HG03139 (cell line): Measurements from ENCODE around the gene LTBP2.

Experiments used
- ATAC-seq: cut with Tn5 transposase; IDR thresholded peaks from one replicate; pipeline ENCODE4 v1.9.1; 2021; ENCODE audit not compliant: unreplicated experiment

LTBP2 gene

DNA sequence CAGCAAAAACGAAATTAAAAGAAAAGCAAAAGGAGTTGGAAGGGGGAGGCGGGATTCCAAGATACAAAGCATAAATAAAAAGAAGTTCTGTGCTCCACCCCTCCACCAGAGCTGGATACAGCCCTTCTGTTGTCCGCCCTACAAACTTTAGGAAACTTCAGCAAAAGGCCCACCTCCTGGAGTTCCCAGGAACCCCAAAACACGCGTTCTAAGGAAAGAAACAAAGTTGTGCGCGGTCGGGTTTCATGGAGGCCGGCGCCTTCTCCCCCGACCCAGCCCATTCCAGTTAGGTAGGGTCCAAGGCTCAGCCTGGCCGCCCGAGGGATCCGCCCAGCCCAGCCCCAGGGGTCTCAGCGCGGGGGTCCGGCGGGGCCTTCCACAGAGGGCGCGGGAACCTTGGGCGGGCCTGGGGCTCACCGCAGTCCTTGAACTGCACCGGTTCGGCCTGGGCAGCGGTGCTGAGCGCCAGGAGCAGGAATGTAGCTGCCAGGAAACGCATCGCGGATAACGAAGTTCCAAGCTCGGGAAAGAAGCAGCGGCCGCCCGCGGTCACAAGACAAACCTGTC, 119.2 kb downstream of the LTBP2 start, which contains the start of gene NPC2:
NPC2 (minus strand) TSS at position 530 of the 567 bp plus-strand sequence; CDS start at position 499, 31 bp downstream.
- ATAC-seq = peak; percentile 4

DNA sequence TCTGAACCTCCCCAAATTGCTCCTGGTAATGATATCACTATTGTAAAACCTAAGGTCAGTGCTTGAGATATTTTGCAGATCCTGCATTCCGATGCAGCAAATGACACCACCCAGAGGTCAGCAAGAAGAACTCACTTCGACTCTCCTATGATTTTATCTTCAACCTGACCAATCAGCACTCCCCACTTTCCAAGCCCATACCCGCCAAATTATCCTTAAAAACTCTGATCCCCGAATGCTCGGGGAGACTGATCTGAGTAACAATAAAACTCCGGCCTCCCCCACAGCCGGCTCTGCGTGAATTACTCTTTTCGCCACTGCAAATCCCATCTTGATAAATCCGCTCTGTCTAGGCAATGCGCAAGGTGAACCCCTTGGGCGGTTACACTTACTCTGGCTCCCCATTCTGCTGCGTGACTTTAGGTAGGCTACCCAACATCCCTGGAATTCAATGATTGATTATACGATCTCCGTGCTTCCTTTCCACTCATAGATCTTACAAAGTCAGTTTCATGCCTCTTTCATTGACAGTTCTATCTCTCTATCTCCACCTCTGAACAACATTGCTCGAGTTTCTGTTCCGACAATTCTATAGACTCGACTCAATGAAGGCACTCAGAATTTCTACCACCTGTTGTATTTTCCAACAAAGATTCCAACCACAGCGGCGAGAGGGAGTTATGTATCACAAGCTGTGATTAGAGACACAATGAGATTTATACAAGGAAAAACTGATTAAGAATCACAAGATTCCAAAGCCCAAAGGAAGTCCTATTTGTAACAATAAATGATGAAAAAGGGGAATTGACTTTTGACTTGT, 119.9 kb downstream of the LTBP2 start:
- no peak for ATAC-seq

DNA sequence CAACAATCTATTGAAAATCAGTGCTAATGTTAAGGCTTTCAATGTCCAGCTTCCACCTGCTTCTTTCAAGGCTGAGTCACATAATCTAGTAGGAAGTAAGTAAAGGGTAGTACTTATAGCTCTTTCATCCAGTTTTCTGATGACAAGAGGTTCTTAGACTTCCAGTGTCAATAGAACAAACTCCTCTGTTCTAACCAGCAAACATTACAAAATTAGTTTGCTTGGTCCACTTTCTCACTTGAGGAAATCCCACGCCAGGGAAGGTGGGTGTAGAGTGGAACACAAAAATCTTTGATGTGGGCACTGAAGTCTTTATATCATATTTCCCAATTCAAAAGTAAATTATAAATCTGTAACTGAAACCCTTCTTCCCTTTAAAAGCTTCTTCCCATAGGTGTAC, 121.6 kb downstream of the LTBP2 start:
- no peak for ATAC-seq

DNA sequence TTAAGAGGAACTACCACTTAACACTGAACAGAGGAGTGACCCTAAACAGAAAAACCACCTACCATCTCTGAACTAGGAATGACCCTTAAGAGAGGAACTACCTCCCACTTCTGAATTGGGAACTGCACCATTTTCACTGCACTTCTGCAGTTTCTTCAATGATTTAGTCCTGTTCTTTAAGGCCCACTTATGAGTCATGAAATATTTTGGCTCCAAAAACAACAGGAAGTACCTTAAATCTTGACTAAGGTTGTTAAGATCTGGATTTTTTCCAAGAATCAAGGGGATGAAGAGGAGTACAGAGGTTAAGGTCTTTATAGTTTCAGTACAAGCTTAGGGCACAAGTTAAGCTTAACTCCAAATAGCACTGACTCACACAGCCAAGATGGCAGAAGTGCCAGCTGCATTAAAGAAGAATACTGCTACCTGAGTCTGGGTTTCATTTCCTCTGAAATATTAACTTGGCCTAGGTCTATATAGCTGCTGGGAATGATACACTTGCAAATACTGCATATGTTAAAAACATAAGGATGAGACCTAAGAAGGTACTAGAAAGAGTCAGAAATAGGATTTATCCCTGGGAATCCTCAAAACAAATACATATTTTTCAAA, 123.1 kb downstream of the LTBP2 start:
- no peak for ATAC-seq

DNA sequence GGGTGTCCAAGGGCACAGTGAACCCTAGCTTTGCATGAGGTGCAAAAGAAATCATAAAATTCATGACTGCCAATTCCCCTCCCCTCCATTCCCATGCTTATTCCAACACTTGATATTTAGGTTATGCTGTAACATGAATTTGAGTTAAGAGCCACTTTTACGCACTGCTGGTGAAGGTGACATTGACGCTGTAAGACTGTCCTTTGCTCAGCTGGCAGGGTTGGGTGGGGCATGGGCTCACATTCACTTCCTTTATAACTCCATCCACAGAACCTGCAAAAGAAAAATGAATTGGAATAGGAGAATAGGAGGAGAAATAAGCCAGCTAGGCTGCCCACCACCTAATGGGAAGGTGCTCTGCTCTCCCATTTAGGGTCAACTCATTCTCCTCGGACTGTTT, 125.9 kb downstream of the LTBP2 start:
- ATAC-seq = no peak

DNA sequence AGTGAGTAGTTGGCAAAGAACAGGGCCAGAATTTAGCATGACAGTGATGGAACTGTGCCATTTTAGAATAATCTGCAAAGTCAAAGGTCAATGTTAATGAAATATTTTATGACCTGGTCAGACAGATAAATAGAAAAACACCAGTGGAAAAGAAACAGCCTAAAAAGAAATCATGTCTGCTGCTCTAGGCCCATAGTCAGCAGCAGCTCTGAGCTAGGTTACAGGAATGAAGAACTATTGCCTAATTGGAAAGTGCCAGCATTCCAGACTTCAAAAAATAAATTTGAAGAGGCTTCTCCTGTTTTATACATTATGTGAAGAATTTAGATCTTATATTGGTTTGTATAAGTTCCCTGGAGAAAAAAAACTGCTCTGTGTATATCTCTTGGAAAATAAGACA, 128.7 kb downstream of the LTBP2 start:
- no peak for ATAC-seq

DNA sequence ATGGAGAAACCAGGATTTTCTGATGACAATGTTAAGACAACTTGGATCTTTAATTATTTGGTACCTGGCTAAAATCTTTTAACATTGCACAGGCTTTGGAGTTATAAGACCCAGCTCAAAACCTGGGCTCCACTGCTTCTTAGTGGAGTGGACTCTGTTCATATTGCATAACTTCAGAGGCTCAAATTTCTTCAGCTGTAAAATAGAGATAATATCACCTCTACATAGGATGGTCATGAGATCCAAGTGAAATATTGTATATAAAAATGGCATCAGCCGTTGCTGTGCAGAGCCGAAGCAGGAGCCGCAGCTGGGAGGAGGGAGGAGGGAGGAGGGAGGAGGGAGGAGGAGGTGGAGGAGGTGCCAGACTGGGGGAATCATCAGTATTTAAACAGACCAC, 129.5 kb downstream of the LTBP2 start:
- no peak for ATAC-seq

DNA sequence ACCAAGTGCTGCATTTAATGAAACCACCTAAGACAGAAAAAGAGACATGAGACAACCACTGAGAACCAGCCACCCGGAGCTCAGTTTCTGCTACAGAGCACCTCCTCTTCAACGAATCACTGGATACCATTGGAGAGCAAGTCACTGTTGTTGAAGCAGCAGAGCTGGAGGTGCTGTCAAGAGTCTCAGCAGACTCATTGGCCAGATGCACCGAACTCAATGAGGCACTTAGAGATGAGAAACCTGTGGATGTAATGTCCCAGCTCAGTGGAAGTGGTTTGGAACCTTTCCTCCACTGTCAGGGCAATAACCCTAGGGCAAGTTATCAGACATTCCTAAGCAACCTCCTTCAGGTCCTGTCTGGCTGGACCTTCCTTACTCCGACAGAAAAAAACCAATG, 132.0 kb downstream of the LTBP2 start:
- no peak for ATAC-seq

DNA sequence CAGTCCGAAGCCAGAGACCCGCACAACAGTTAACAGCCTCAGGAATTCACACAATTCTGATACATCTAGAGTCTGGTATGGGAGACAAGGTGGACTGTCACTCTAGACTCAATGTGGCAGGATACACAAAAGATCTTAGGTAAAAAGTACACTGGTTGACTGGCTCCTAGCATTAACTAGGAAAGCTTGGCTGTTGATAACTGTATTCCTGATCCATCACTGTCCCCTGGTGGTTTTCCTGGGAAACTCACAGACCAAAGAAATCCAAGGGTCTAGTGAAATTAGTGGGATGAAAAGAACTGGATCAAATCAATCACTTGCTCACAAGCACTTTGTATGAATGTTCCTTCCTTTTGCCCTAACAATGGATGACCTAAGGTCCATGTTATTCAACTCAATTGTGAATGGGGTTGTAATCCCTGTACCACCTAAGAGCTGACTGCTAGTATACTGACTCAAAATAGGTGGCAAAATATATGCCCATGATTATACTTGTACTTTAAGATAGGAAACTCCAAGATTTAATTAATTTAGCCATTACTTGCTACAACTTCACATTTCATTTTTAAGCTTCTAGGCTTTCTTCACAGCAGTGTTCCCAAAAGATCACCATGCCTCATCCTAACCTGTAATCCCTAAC, 132.9 kb downstream of the LTBP2 start:
- ATAC-seq = no peak

DNA sequence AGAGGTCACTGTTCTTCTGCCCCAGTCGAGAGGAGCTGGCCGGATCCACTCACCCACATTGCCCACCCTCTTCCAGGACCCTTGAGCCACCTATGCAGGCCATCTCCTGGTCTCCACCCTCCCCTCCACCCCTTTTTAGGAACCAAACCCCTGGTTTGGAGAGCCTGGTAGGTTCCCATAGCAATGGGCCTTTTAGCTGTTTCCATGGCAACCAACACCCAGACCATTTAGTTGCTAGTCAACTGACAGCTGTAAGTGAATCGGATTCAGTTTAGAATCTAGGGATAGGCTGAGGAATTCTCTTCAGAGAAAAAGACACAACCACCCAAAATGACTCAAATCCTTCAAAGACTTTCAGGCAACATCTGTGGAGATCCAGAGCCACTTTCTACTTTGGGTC, 135.4 kb downstream of the LTBP2 start:
- ATAC-seq = no peak

DNA sequence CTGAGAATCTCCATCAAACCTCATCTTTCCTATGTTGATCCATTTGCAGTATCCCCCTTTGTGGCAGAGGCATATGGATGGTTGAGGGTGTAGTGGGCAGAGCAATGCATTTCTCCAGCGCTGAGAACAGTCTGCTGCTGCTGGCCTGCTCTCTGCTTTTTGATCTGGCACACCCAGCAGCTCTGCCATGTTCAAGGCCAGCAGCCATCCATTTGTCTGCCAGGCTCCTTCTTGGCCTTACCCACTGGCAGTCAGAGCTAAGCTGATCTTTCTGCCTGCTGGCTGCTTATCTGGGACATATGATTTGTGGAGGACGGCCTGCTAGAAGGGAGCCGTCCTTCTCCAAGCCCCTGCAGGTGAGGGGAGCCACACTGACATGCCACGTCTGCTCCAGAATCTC, 135.9 kb downstream of the LTBP2 start:
- ATAC-seq = no peak

DNA sequence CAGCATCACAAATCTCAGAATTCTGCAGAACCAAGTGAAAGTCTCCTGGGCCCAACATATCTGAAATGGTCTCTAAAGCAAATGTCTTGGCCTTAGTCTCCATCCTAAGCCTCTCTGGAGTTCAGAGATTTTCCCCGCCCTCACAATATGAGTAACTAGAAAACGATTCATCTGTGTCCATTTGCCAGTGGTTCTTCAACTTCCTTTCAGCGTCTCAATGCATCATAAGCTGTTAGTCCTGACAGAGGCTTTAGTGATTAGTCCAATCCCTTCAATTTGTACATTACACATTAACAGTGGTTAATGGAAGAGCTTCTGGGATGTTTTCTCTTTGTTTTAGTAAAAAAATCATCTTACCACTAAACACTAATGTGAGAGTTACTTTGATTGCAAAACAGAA, 136.4 kb downstream of the LTBP2 start:
- ATAC-seq = no peak

DNA sequence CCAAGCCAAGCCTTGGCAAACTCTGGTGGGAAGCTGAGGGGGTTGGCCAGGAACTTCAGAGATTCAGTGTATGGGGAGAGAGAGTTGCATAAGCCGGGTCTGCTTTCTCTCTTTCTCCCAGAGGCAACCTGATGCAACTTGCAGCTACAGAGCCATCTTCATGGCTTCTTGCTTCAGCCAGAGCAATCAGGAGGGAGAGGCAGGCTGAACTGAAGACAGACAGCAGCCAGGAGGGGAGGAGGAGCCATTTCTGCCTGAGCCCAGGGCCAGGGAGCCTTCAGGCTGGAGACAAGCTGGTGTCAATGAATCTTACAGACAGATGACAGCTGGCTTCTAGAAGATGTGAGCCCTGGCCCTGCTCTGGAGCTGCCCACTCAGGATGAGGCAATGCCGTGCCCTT, 137.7 kb downstream of the LTBP2 start:
- ATAC-seq = no peak

DNA sequence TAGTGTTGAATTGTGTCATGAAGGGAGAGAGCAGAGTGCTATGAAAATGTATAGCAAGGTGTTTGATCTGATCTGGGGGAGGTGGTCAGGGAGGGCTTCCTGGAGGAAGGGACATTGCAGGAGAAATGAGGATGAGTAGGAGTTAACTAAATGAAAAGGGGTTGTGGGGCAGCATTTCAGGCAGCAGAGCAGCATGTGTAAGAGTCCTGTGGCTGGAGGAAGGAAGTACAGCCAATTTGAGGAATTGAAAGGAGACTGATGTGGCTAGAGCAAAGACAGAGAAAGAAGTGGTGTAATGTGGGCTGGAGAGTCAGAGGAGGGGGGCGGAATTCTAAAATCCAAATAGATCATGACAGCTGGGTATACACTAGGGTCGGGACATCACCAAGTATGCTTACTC, 139.4 kb downstream of the LTBP2 start:
- ATAC-seq = no peak

DNA sequence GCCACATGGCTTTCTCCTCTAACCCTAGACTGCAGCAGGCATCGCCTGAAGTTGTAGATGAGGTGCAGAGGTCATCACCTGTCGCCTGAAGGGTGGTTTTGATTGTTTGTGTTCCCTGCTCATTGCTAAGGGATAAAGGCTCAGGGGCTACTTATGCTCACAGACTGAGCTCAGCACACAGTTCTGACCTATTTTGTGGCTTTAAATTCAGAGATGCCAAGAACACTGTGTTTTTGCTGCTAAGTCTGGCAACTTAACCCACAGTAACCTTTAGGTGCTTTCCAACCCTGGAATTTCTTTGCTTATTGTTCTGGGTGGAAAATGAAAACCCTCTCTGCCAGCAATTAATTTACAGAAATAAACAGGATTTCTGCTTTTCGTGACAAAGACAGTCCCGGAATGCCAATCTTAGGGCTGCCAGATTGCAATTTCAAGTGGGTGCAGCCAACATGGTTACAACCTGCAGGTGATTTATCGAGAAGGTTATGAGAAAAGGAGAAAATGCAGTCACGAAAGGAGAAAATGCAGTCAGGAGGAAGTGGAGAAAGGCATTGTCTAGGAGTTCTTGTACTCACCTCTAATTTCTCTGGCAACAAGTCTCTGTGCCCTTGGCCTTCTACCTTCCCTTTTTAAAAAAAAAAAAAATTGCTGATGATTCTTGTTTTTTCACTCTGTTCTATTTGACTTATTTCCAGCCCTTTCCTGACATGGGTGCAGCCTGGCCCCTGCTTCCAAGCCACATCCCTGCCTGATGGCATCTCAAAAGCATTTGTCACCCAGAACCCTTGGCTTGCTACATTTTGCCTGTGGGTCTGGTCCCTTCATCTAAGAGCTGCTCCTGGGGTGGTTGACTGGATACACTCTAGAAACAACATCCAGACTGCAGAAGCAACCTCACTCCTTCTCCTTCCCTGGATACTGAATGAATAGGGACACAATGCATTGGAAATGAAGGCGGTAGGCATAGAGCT, 142.2 kb downstream of the LTBP2 start:
- ATAC-seq = no peak

DNA sequence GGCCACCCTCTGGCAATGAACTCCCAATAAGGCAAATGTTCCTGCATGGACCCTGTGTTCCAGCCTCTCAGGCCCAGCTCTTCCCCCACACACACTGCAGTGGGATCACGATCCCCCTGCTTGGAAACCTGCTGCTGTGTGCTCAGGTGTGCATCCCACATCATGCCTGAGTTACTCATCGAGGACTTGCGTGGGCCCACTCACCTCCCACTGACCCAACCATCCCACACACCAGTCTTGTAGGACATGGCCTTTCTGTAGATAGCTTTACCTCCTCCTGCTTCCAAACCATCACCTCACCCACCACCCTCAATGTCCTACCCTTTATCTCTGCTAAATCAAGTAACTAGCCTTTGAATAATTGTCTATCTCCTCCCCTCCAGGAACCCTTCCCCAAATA, 143.5 kb downstream of the LTBP2 start:
- no peak for ATAC-seq

DNA sequence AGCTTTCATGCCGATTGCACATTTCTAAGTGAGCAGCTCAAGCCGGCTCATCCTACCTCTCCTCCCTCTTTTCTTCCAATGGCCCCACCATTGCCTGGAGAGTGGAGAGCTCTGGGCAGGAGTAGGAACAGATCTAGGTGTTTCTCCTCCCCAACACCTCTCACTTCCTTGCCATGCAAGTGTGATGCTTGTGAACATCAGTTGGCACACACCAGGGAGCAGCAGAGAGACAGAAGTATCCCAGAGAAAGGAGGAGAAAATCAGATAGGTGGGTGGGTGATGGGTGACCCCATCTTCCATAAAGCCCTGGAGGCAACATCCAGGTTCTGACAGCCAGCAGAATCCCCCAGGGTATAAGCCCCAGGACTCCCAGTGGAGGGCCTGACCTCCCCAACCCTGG, 146.7 kb downstream of the LTBP2 start:
- ATAC-seq = no peak

DNA sequence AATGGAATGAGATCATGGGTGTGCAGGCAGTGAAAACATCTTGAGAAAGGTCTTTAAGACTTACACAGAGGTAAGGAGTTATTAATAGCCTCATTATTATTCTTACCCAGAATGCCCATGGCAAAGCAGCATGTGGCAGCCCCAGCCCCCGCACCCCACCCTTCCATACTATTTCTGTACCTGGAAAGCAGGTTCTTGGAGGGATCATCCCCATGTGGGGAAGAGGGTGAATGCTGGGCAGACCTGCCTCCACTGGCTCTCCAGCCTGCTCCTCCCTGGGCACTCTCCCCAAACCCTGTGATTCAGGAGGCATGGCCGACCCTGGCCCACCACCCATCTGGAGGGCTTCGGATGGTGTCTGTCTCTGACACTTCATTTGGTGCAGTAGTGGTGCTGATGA, 147.3 kb downstream of the LTBP2 start:
- no peak for ATAC-seq

DNA sequence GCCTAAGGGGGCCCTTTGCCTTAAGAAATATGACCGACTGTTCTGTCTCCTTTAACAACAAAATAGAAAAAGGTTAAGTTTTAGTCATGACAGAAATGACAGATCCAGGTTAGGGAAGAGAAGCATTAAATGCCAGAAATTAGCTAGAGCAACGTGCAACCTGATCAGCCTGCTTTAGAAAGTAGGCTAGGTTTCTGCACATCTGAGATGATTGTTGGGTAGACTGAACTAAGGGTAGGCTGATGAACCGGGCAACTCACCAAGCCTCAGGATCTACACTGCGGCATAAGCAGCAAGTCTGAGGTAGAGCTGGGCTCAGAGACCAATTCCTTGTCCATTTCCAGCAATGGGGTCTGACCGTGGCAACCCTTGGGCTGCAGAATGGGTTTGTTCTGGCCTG, 148.3 kb downstream of the LTBP2 start:
- no peak for ATAC-seq

DNA sequence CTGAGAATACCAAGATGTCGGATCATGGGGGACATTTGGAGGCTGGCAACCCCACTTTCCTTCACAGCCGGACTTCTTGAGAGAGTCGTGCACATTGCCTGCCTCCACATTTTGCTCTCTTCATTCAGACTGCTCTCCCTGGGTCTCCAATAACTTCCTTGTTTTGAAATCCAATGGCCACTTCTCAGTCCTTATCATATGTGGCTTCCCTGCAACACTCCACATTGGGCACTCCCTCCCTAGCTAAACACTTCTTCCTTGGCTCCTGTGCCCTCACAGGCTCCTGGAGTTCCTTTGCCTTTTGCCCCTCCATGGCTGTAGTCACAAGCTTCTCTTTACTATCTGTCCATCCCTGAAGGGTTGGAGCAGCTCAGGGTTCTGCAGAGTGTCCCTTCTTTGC, 149.0 kb downstream of the LTBP2 start:
- no peak for ATAC-seq

DNA sequence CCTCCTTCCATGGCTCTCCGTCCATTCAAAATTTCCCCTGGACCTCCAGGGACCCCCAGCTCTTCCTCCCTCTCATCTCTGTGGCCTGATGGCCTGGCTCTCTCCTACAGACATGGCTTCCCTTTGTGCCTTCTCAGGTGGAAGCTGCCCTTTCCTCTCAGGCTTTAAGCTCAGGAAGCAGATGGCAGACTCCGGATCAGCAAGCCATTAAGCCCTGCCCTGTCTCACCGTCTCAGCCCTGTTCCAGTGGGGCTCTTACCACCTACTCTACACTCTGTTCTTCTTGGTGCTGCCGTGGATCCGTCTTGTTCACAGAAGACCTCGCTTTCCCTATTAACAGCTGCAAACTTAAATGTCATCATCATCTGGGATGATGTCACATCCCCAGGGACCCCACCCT, 152.1 kb downstream of the LTBP2 start:
- no peak for ATAC-seq
